Activated CD8-positive, alpha-beta memory T cell treated with anti-CD3 and anti-CD28 coated beads, Interleukin-2, amount 50 U/mL, for 1 hour (primary cell): ENCODE results near the gene GPR82.
"Not testable (repeated sequence)": the region's sequence is repeated elsewhere in the genome, so short reads cannot be mapped to it uniquely, and the experiment has no call there.

Experiments used
- DNase-seq: peaks from one replicate; pipeline ENCODE4 v3.0.0-alpha.2; 2020; ENCODE audit errors: extremely low read depth

The GPR82 gene

DNA sequence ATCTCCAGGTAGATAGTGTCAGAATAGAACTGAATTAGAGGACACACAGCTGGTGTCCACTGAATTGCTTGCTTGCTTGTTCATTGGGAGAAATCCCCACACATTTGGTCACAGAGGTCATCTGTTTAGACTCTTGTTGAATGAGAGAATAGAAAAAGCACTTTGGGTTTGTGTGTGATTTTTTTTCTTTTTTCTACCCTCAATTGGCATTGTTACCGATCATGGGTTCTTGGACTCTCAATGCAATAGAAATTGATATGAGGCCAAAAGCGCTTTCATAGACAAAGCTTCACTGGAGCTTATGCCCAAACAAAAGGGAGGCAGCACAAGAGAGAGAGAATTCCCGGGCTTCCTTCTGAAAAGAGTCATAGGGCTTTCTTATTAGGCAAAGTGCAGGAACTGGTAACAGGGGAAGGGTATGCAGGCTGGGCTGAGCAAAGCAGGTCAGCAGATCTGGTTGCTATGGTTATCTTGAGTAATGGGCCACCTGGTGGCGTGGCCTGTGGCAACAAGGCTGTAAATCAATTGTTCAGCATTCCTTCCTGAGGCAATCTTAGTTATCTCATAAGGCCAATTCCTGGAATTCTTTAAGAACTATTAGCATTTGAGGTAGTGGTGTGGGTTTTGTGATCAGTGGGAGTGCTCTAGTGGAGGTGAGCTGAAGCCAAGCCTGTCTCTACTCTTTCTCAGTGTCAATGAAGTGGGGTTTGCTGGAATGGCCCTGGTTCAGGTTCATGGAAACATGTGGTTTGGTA lies 5.3 kb upstream of the GPR82 start:
- no peak for DNase-seq

DNA sequence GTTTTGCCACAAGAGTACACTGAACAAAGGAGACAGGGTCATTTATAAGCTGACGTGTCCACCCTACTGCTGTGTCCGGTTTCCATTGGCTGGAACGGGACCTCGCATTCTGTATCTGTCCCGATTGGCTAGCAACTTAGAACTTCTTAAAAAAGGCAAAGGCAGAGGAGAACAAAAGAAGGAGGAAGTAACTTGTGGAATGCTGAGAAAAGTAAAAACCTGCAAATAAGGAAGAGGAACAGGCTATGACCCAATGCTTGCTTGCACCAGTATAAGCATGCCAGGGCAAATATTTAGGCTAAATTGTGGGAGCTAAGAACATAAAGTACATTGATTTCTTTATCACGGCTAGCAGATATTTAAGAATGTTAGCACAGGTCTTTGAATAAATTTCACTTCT lies 4.4 kb upstream of the GPR82 start:
- not testable (repeated sequence) for DNase-seq

DNA sequence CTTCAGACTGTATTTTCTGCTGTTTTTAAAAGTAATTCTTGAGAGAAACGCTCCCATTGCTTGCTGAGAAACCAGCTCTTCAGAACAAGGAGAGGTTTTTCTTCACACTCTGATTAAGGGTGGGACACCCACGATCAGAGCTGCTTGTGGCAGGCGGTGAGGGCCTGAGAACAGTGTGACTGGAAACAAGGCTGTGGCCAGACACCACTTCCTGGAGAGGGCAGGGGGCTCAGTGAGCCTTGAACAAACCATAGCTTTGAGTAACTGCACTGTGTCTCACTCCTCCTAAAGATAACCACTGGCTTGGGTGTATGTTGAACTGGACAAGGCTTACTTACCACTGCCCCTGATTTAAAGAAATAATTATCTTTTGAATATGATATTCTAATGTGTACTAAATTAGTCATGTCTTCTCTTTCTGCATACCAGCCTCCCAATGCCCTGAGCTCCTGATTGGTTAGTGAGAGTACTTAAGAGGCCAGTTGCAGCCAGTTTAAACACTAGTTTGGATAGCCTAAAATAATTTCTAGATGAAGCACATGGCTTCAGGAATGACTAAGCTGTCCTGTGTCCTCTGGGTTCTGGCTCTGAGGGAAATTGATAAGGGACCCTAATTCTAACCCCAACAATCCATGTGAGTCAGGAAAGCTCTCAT lies 3.7 kb upstream of the GPR82 start:
- DNase-seq = peak; percentile 16

DNA sequence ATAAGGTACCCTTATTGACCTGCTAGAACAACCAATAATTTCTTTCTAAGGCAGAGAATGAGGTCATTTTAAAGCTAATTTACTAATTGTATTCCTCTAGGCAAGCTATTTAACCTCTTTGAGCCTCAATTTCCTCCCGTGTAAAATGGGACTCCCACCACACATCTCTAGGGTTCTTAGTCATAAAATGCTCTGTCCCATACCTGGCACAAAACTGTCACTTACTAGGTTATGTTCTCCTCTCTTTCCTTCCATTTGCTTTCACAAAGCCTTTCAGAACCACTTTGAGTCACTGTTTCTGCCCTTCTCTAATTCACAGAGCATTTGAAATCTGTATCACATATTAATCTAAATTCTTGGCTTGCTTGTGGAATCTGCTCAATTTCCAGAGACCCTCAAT lies 2.4 kb upstream of the GPR82 start:
- DNase-seq = no peak

DNA sequence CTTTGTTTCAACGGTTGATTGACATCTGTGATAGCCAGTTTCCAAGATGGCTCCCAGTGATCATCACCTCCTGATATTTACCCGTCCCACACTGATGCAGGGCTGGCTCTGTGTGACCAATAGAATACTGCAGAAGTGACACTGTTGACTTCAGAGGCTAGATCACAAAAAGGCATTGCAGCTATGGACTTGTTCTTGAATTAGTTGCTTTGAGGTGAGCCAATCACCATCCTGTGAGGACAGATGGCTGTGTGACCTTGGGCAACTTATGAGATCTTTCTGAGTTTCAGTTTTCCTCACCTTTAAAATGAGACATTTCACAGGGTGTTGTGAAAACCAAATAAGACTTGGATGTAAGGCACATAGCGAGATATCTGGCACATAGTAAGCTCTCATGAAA lies 1.8 kb upstream of the GPR82 start:
- DNase-seq = no peak

DNA sequence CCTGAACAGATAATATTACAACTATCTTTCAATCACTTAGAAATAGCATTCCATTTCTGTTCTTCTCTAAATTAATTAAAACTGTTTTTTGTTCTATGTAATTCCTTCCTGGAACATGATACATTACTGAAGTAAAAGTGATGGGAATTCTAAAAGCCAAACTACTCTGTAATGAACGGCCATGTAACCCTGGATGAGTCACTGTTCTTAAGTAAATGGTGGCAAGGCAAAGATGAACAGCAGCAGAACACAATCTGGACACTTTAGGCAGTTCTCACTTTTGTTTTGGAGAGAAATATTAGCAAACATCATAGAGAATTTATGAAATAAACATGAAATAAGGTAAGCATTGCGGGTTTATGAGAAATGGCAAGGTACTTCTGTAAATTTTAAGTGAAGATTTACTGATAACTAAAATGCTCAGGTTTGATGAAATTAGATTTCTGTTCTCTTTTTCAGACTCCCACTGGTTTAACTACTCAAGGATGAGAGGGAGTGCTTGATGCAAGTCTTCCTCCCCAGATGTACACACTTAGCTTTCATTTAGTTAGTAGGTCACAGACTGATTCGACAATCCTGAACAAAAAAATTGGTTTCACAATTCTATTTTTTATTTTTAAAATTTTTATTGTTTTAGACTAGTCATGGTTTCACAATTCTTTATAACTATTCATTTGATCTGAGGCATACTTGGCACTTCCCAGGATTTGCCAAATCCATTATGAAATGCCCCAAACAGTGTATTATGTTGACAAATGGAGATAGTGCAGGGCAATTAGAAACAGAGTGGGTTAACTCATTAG lies 964 bp upstream of the GPR82 start:
- DNase-seq = no peak

DNA sequence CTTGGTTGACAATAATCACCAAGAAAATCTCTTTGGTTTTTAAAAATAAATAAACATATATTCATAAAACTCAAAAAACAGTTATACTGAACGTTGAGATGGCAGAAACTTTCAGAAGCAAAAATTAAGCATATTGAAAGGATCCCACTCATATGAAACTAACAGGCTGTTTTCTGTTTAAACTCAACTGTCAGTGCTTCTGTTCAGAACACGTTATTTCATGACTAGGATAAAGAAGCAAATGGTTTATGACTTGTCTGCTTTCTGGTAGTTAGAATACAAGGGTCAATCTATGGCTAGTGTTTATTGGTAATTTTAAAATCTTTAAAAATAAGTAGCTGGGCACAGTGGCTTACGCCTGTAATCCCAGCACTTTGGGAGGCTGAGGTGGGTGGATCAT lies 4.1 kb downstream of the GPR82 start:
- no peak for DNase-seq

DNA sequence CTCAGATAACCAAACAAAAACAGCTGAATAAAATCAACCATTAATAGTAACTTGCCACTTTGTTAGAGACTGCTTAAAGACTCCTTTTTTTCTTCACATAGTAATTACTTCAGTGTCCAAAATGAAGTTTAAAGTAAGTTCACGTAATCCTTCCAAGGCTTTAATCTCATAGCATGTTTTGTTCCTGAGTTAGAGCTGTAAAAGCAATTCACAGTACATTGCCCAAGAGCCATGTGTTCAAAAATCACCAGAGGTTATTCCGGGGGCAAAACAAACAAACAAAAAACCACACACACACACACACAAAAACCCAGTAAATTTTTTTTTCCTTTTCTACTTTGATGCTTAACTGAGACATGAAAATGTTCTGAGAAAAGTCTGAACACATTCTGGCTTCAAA lies 6.1 kb downstream of the GPR82 start:
- no peak for DNase-seq

DNA sequence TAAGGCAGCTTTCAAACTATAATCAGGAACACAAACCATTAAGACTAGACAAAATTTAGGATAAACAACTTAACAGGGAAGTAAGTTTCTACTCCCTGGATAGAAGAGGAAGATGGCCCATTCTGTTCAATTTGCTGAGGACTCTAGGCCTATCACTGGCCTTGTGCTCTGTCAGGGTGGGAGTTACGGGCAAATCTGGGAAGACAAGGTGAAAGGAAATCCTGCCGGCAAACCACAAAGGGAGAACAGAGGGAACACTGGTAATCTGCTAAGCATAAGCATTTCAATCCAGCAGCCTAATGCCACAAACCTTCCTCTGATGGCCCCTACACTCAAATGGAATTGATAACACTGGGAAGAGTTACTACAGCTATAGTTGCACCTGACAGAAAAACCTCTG lies 8.3 kb downstream of the GPR82 start:
- no peak for DNase-seq

DNA sequence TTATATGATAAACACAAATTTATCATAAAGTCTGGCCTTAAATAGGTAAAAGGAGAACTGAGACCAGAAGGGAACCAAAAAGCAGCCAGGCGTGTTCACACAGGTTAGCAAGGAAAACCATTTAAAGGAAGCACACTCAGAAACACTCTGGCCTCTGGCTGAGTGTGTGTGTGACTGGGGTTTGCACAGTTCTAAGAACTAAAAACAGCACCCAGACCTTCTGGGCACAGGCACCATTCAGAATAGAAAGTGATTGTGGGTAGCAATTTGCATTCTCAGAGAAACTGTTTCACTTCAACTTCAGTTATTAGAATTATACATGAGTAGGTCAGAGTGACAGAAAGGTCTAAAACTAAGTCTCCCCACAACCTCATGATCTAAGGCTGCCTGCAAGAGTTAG lies 10.0 kb downstream of the GPR82 start:
- no peak for DNase-seq

DNA sequence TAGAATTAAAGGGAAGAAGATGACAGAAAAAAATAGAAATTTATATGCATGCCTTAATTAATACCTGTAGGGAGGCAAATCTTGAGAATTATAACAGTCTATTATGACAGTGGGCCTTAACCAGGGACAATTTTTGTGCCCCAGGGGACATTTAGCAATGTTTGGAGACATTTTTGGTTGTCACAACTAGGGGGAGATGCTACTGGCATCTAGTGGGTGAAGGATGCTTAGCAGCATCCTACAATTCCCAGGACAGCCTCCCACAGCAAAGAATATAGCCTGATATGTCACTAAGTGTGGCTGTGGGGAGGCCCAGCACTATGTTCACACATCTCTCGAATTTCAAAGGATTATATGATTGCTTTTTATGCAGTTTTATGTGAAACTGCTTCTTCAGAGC lies 10.5 kb downstream of the GPR82 start:
- no peak for DNase-seq

DNA sequence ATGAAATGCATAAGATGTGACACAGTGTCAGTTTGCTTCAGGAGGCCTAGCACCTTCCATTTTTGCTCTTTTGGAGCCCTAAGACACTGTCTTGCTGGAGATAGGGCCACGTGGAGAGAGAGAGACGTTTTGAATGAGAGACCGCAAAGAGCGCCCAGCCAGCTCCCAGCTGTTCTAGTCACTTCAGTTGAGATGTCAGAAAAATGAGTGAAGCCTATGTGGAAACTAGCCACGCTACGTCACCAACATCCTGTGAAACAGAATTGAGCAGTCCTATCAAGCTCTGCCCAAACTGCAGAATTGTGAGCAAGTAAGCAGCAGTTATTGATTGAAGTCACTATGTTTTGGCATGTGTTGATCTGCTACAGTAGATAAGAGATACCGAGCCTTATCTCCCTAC lies 13.1 kb downstream of the GPR82 start:
- DNase-seq = peak; percentile 3

DNA sequence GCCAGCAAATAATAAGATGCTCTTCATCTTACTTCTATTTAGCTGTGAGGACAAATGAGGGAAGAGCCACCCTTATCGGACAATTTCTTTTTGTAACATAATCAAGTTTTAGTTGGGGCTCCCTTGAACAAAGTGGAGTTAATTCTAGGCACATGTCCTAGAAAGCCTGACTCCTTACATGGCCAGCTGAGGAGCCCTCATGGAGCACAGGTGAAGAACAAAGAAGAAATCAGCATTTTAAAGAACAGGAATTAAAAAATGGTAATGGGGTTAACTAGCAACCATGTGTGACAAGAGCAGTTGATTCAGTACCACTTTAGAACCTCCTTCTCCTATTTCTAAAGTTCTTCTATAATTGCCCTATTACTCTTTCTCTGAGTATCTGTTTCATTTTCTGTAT lies 15.9 kb downstream of the GPR82 start:
- DNase-seq = no peak

DNA sequence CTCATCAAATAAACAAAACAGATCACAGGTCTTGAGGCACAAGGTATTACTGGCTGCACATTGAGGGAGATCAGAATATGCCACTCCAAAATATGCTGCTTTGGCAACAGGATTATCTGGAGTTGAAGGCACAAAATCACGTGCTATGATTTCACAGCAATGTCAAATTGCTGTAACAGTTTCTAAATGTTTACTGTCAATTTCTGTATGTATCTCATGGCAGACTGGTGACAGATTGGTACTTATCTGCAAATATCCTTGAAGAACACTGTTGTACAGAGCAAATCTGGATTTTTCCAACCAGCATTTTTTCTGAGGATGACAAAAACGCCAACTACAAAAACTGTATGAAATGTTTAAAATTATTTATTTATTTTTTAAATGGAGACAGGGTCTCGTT lies 26.7 kb downstream of the GPR82 start:
- no peak for DNase-seq

DNA sequence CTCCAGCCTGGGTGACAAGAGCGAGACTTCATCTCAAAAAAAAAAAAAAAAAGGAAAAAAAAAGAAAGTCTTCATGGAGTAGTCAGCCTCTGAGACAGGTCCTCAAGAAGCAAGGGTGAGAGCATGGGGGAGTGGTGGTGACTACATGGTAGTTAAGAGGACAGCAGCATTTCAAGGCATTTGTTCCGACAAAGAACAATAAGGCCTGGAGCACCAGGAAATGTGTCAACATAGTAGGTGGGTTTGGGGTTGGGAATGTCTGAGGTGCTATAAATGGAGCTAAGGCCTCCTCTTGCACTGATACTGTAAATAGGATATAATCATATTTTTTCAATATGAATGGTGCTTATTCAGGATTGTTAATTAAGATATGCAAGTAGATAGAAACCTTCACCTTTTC lies 34.4 kb downstream of the GPR82 start:
- no peak for DNase-seq

DNA sequence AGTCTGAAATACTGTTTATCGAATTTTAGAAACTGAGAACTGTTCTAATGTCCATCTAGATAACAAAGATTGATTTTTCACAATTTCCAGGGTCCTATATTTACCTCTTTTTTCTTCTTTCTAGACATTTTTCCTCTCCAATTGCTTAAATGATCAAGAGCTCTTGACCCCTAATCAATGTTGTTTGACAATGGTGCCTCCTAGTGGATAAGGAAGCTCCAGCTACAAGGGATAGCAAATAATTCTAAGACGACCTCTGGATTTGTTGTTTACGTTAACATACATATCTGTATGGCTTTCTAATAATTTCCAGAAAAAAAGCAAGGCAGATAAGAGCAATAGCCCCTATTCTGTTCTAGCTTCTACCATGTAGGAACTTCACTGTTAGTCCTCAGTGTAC lies 35.8 kb downstream of the GPR82 start:
- DNase-seq = no peak

DNA sequence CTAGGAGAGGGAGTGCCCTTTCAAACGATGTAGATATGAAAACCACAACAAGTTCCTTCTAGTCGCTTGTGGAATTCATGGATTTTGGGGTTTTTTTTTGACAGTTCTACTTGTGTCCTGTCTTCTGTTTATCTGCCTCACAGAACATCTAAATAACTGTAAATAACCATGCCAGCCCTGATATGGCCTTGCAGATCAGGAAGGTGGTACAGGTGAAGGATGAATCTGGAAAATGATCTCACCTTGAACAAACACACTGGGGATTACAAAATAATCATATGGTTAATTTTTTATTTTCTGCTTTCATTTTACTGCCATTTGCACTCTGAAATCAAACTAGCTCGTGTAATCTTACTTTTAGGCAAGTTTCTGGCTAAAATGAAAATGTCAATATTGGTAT lies 37.2 kb downstream of the GPR82 start:
- DNase-seq = no peak

DNA sequence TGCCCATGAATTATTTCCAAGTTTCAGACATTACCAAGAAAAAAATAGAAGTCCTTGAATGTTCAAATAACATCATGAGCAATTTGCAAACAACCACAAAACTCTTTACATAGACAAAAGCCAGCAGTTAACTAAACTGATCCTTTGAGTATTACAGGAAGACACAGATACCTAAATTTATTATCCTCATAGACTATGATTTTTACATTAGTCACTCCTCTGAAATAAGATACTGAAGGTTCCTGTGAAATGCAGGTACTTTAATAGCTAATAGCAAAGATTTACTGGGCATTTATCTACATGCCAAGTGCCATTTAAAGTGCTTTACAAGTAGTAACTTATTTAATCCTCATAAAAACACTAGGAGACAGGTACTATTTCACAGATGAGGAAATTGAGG lies 37.7 kb downstream of the GPR82 start:
- no peak for DNase-seq

DNA sequence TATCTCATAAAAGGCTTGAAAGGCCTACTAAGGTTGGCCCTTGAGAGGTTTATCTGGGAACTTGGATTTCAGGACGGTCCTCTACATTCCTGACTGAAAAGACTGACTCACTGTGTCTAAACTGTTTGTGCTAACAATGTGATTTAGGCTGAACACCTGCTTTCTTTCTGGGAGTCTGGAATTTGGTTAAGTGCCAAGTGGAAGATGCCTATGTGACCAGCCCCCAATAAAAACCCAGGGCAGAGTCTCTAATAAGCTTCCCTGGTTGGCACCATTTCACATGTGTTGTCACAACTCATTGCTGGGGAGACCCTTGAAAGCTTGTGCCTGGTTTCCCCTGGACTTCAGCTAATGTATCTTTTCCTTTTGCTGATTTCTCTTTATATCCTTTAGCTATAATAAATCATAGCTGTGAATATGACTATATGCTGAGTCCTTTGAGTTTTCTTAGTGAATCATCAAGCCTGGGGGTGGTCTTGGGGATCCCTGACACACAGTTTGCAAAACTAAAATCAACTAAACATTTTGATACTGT lies 55.1 kb downstream of the GPR82 start:
- no peak for DNase-seq
